ENCODE results near the gene CREB3L4. TPM values are rescaled to one million over a fixed set of nuclear protein-coding genes. Genes with fewer than 3 reads are reported as not detected.

The CREB3L4 gene
- total and polyA plus RNA-seq, 2 donors (not counting 1 experiment from before 2014, with no cell fraction given), result 3.7 to 6.4 TPM

DNA sequence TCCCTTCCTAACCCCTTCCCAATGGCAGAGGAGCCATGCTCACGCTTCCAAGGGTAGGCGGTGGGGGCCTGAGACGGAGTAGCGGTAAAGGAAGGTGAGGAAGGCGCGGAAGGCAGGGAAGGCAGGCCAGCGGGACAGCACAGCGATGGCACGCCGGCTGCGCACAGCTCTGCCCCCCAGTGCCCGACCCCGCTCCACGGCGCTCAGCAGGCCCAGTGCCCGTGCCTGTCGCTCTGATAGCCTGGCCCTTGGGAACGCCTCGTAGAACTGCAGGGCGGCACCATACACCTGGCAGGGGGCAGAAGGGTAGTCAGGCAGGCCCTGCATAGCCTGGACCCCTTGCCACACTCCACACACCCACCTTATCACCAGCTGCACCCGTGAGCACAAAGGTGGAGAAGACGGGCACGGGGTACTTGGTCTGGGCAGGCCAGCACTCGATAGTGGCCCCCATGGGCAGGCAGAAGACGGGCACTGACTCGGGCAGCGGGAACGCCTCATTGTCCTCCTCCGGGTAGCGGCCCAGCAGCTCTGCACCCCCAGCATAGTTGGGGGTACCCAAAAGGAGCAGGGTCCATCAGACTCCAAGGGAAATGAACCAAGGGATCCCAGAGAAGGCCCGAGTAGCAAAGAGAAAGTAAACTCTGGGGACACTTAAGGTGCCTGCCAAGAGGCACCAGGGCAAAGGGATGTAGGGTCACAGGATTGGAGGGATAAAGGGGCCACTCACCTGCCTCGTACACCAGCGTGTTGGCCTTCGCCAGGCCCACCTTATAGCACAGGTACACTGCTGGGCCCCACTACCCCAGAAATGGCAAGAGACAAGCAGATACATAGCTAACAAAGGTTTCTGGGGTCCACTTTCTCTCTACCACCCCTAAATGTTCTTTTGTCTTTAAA, 25.6 kb upstream of the CREB3L4 start:
- Histone ChIP-seq H3K27me3 (ENCODE audit: control insufficient read depth, insufficient read depth, low read length) (no peaks in the 10 kb centered on the region), H4K20me1 (ENCODE audit: control insufficient read depth, extremely low read depth, insufficient read depth, low read length) (no peaks in the 10 kb centered on the region), H3K4me3 (replicated peaks in 1 of 4; ENCODE audit: control extremely low read depth in 1 of 4, insufficient read depth in 1 of 4, low read depth in 3 of 4, low read length in 4 of 4) (no peak overlapping the region), H3K9ac (ENCODE audit: insufficient read depth, low read length) (no peak overlapping the region), H3K27ac (ENCODE audit: insufficient read depth, low read length) (no peak overlapping the region), H3K9me3 (ENCODE audit: control insufficient read depth, insufficient read depth, low read depth, low read length) (no peaks in the 10 kb centered on the region), H3K4me2 (ENCODE audit: extremely low read depth, insufficient read depth, low read length) (no peak overlapping the region), H2AFZ (ENCODE audit: low read length) (no peak overlapping the region), H3K36me3 (ENCODE audit: control insufficient read depth, insufficient read depth, low read length) (peaks cover 18% of the 10 kb centered on the region), H3K79me2 (ENCODE audit: control insufficient read depth, insufficient read depth, low read length) (peaks cover 15% of the 10 kb centered on the region), H3K4me1 (ENCODE audit: control insufficient read depth, extremely low read depth, insufficient read depth, low read length) (peaks cover 4% of the 10 kb centered on the region)
- DNase-seq (ENCODE audit: low read depth in 2 of 2), result no peak
- no peak for TF ChIP-seq CTCF (conservative IDR thresholded peaks at IDR 0.05 in 1 of 2, IDR thresholded peaks at IDR 0.05 in 1 of 2; ENCODE audit: low read depth in 1 of 2, low read length in 2 of 2)

DNA sequence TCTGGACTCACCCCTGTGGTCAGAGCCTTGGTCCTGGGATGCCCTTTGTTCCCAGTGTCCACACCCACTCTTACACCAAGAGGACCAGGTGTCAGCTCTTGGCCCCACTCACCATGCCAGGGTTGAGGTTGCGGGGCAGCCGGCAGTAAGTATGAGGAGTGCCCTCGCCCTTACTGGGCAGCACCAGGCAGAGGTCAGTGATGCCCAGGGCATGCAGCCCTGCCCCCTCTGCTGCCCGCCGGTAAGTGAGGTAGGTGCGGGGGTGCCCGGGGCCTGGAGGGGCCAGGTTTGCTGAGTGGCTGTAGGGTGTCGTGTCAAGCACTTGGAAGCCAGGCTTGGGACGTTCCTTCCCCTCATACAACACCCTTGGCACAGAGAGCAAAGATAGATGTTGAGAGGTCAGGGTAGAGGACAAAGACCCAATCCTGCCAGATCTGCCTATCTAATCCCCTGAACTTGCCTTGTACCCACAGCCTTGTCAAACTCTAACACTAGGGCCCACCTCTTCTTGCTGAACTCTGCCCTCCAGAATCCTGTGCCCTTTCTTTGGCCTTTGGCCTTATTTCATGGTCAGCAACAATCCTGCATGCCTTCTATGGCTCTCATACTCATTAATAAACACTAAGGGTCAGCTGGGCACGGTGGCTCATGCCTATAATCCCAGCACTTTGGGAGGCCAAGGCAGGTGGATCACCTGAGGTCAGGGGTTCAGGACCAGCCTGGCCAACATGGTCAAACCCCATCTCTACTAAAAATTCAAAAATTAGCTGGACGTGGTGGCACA, 24.7 kb upstream of the CREB3L4 start:
- Histone ChIP-seq H3K9ac (ENCODE audit: insufficient read depth, low read length) (no peak overlapping the region), H3K27ac (ENCODE audit: insufficient read depth, low read length) (no peak overlapping the region), H3K9me3 (ENCODE audit: control insufficient read depth, insufficient read depth, low read depth, low read length) (no peaks in the 10 kb centered on the region), H3K4me3 (replicated peaks in 1 of 4; ENCODE audit: control extremely low read depth in 1 of 4, insufficient read depth in 1 of 4, low read depth in 3 of 4, low read length in 4 of 4) (no peak overlapping the region), H3K4me2 (ENCODE audit: extremely low read depth, insufficient read depth, low read length) (no peak overlapping the region), H3K79me2 (ENCODE audit: control insufficient read depth, insufficient read depth, low read length) (peaks cover 15% of the 10 kb centered on the region), H2AFZ (ENCODE audit: low read length) (no peak overlapping the region), H4K20me1 (ENCODE audit: control insufficient read depth, extremely low read depth, insufficient read depth, low read length) (no peaks in the 10 kb centered on the region), H3K36me3 (ENCODE audit: control insufficient read depth, insufficient read depth, low read length) (peaks cover 15% of the 10 kb centered on the region), H3K4me1 (ENCODE audit: control insufficient read depth, extremely low read depth, insufficient read depth, low read length) (peaks cover 4% of the 10 kb centered on the region), H3K27me3 (ENCODE audit: control insufficient read depth, insufficient read depth, low read length) (no peaks in the 10 kb centered on the region)
- no peak for DNase-seq (ENCODE audit: low read depth in 2 of 2)
- TF ChIP-seq CTCF (conservative IDR thresholded peaks at IDR 0.05 in 1 of 2, IDR thresholded peaks at IDR 0.05 in 1 of 2; ENCODE audit: low read depth in 1 of 2, low read length in 2 of 2) (no peak), EZH2 (IDR thresholded peaks at IDR 0.05; ENCODE audit: low read length, missing control alignments) (no peak)

Data from fibroblast of lung (primary cell).